Osteoblast (primary cell): ENCODE measurements around the gene UBL7. TPM values are rescaled to one million over a fixed set of nuclear protein-coding genes. Genes with fewer than 3 reads are reported as not detected.

Source experiments
- DNase-seq: peaks from one replicate; pipeline ENCODE4 v3.0.0; 2011; ENCODE audit warnings: low spot score, mixed read lengths; ENCODE audit not compliant: insufficient read length; ENCODE audit errors: missing footprints
- H2AFZ ChIP-seq: 2 replicates; pipeline ENCODE4 v1.6.0; 2011; ENCODE audit warnings: mild to moderate bottlenecking, low read length
- H3K27ac ChIP-seq: 2 replicates; pipeline ENCODE4 v1.5.1; 2011; ENCODE audit warnings: mild to moderate bottlenecking, low read depth, low read length, moderate library complexity
- H3K27me3 ChIP-seq: 2 replicates; pipeline ENCODE4 v1.6.0; 2012; ENCODE audit warnings: mild to moderate bottlenecking, control low read depth, inconsistent platforms, low read length, moderate library complexity; ENCODE audit not compliant: insufficient read depth
- H3K36me3 ChIP-seq: 2 replicates; pipeline ENCODE4 v1.5.1; 2011; ENCODE audit warnings: mild to moderate bottlenecking, low read length, control low read depth, moderate library complexity; ENCODE audit not compliant: insufficient read depth
- H3K4me1 ChIP-seq: 2 replicates; pipeline ENCODE4 v1.5.1; 2011; ENCODE audit warnings: mild to moderate bottlenecking, low read length, control low read depth, moderate library complexity; ENCODE audit not compliant: insufficient read depth
- H3K4me2 ChIP-seq: 2 replicates; pipeline ENCODE4 v1.6.0; 2011; ENCODE audit warnings: mild to moderate bottlenecking, low read length; ENCODE audit not compliant: insufficient read depth
- H3K4me3 ChIP-seq: fragments of 200-600 bp; sonication (generic); 3 replicates; pipeline ENCODE4 v1.5.1; 2012; ENCODE audit warnings: mild to moderate bottlenecking, low read length, inconsistent platforms; ENCODE audit not compliant: insufficient read depth
- H3K79me2 ChIP-seq: 2 replicates; pipeline ENCODE4 v1.6.0; 2012; ENCODE audit warnings: mild to moderate bottlenecking, low read length, control low read depth, inconsistent platforms; ENCODE audit not compliant: insufficient read depth
- H3K9me3 ChIP-seq: 2 replicates; pipeline ENCODE4 v1.5.1; 2011; ENCODE audit warnings: low read depth, low read length, control low read depth
- H4K20me1 ChIP-seq: 2 replicates; pipeline ENCODE4 v1.6.0; 2012; ENCODE audit warnings: mild to moderate bottlenecking, low read length, control low read depth; ENCODE audit not compliant: insufficient read depth
- total RNA-seq: library from RNA; depleted of rRNA; stranded (reverse); fragments of >200 nt; gene quantifications from 2 replicates; pipeline ENCODE4 v1.2.3, GENCODE V29; 2012
- TF ChIP-seq, protein P1 (sequence below): IDR thresholded peaks from 2 replicates; pipeline ENCODE4 v1.5.1; 2011; ENCODE audit warnings: mild to moderate bottlenecking, low read depth, low read length, moderate library complexity; ENCODE audit errors: extremely low read depth

The UBL7 gene
- total RNA-seq, 1 donor = 39.8 TPM

DNA sequence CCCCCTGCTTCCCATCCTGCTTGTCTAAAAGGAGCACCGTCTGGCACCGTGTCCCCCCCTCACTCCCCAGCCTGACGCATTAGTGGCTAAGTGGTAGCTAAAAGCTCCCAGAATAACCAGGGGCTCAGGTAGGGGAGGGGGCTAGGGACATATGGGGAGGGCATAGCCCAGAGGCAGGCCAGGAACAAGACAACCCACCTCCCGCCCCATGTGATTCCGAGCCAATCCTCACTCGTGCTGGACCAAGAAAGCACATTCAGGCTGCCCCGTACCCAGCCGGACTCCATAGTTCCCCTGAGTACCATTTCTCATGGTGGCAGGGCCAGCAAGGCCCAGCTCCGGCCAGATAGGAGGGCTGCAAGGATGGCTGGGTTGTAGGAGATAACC is 38.7 kb downstream of the UBL7 start:
- H3K9me3 ChIP-seq = no peaks in the 10 kb centered on the region
- peak; percentile 85 for DNase-seq
- H3K4me2 ChIP-seq = peak overlapping the region; percentile 33
- H3K79me2 ChIP-seq = peaks cover 100% of the 10 kb centered on the region
- H3K4me1 ChIP-seq = peaks cover 84% of the 10 kb centered on the region
- no peak overlapping the region for H2AFZ ChIP-seq
- H3K4me3 ChIP-seq = peak overlapping the region; percentile 9
- peaks cover 31% of the 10 kb centered on the region for H3K36me3 ChIP-seq
- TF ChIP-seq, protein P1, sequence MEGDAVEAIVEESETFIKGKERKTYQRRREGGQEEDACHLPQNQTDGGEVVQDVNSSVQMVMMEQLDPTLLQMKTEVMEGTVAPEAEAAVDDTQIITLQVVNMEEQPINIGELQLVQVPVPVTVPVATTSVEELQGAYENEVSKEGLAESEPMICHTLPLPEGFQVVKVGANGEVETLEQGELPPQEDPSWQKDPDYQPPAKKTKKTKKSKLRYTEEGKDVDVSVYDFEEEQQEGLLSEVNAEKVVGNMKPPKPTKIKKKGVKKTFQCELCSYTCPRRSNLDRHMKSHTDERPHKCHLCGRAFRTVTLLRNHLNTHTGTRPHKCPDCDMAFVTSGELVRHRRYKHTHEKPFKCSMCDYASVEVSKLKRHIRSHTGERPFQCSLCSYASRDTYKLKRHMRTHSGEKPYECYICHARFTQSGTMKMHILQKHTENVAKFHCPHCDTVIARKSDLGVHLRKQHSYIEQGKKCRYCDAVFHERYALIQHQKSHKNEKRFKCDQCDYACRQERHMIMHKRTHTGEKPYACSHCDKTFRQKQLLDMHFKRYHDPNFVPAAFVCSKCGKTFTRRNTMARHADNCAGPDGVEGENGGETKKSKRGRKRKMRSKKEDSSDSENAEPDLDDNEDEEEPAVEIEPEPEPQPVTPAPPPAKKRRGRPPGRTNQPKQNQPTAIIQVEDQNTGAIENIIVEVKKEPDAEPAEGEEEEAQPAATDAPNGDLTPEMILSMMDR = no peak
- peak overlapping the region; percentile 77 for H3K27ac ChIP-seq
- H3K27me3 ChIP-seq = no peaks in the 10 kb centered on the region
- peaks cover 48% of the 10 kb centered on the region for H4K20me1 ChIP-seq

DNA sequence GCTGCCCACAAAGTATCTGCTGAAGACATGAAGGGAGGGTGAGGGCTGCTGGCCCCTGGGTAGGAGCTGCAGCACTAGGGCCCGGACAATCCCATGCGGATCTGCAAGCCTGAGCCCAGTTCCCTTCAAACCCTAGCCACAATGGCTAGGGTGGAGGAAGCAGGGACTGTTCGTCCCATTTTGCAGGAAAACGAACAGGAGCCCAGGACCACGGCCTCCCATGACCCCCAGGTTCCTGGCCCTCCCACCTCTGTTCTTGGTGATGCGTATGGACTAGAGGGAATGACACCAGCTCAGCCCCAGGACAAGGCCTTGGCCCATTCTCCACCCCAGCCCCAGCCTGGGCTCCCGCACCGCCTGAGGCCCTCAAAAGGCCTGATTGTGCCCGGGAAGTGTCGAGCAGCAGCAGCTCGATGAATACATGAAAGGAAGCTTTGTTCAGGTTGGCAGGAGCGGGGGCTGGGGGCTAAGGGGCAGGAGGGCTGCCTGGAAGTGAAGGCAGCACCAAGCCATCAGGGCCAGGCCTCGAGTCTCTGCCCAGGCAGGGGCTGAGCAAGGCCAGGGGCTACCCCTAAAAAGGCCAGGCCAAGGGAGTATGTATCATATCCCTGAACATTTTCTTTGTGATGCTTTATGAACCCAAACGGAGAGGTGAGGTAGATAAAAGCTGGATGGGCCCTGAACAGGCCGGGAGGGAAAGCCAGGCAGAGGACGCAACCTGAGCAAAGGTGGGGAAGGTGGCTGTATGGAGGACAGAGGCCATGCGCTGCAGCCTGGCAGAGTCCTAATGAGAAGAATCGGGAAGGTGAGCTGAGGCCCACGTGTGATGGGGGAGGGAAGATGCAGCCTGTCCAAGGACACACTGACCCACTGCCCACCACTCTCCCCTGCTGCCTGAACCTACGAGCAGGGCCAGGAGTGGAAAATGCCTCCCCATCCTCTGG is 39.4 kb downstream of the UBL7 start:
- H3K4me3 ChIP-seq = peak overlapping the region; percentile 9
- peaks cover 47% of the 10 kb centered on the region for H4K20me1 ChIP-seq
- H3K79me2 ChIP-seq = peaks cover 100% of the 10 kb centered on the region

DNA sequence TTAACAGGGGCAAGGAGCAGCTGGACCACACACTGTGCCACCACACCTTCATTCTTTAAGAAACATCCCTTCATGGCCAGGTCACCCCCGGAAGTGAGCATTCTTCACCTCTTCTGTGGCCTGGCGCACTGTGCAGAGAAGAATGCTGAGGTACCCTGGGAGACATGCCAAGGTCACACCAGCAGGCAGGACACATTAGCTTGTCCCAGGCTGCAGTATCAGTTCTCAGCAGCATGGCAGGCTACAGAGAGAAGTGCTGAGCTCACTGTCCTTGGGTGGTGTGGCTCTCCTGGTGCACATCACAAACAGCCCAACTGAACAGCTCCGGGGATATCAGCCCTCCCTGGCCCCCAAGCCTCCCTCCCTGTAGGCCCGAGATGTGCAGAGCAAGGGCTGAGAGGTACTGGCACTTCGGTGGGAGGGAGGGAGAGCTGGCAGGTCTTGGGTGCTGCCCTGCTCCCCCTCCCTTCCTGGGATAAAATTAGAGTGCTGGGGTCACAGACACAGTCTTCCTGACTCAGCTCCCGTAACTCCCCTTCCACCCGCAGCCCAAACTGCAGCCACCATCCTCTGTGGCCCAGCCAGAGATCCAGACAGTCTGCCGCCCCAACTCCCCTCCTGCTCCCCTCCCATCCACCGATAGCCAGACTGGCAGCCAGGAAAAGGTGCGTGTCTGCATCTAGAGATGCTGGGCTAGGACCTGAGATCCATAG is 40.6 kb downstream of the UBL7 start:
- no peaks in the 10 kb centered on the region for H3K9me3 ChIP-seq
- peaks cover 36% of the 10 kb centered on the region for H3K36me3 ChIP-seq
- no peak overlapping the region for H3K4me3 ChIP-seq
- H4K20me1 ChIP-seq = peaks cover 45% of the 10 kb centered on the region
- peak; percentile 91 for DNase-seq
- H3K27ac ChIP-seq = peak overlapping the region; percentile 77
- H3K79me2 ChIP-seq = peaks cover 100% of the 10 kb centered on the region
- TF ChIP-seq, protein P1 = no peak
- H3K4me1 ChIP-seq = peaks cover 97% of the 10 kb centered on the region
- H3K27me3 ChIP-seq = no peaks in the 10 kb centered on the region
- peak overlapping the region; percentile 47 for H3K4me2 ChIP-seq
- no peak overlapping the region for H2AFZ ChIP-seq

More for the DNA sequence above, 39.4 kb downstream of the UBL7 start:
- Histone ChIP-seq H3K4me2 (peak overlapping the region; percentile 47), H3K27ac (peak overlapping the region; percentile 77), H3K9me3 (no peaks in the 10 kb centered on the region), H2AFZ (no peak overlapping the region), H3K36me3 (peaks cover 33% of the 10 kb centered on the region), H3K4me1 (peaks cover 91% of the 10 kb centered on the region), H3K27me3 (no peaks in the 10 kb centered on the region)
- DNase-seq = peak; percentile 38
- TF ChIP-seq, protein P1 = no peak

DNA sequence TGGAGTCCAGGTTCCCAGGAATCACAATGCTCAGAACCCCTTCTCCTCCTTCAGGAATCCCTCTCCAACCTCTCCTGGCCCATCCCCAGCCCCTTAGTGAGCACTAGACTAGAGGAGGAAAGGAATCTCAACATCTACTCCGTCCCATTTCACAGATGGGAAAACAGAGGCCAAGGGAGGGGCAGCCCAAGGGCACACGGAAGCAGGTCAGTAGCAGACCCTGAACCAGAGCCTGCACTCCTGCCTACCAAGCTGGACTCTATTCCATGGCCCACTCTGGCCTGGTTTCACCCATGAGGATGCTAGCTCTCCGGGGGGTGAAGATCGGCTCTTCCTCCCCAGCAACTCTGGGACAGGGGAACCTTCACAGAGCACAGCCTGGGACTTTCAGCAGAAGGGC is 41.5 kb downstream of the UBL7 start:
- TF ChIP-seq, protein P1 = no peak
- peaks cover 100% of the 10 kb centered on the region for H3K79me2 ChIP-seq
- H3K9me3 ChIP-seq = no peaks in the 10 kb centered on the region
- peak overlapping the region; percentile 77 for H3K27ac ChIP-seq
- no peak overlapping the region for H3K4me2 ChIP-seq
- no peak overlapping the region for H3K4me3 ChIP-seq
- H3K27me3 ChIP-seq = no peaks in the 10 kb centered on the region
- peaks cover 41% of the 10 kb centered on the region for H3K36me3 ChIP-seq
- H3K4me1 ChIP-seq = peaks cover 94% of the 10 kb centered on the region
- DNase-seq = peak; percentile 23
- peaks cover 37% of the 10 kb centered on the region for H4K20me1 ChIP-seq
- no peak overlapping the region for H2AFZ ChIP-seq
